Subcutaneous adipose tissue (tissue), 4 donors: Measurements from ENCODE around the gene SCN11A. TPM values are rescaled to one million over a fixed set of nuclear protein-coding genes. Genes with fewer than 3 reads are reported as not detected.

Experiments
- CTCF ChIP-seq: fragments of 450-650 bp; IDR thresholded peaks from one replicate; pipeline ENCODE4 v1.5.1; 2016; ENCODE audit warnings: low read depth, mild to moderate bottlenecking, control low read depth, antibody characterized with exemption, moderate library complexity
- small RNA-seq: library from RNA; depleted of rRNA; stranded (forward); fragments of <200 nt; gene quantifications from one replicate; pipeline ENCODE3, GENCODE V24; 2016
- total RNA-seq, 4 donors: library from RNA; depleted of rRNA; stranded (reverse); fragments of >200 nt; gene quantifications; one replicate each; pipeline ENCODE4 v1.1.0, GENCODE V29; 2016

The SCN11A gene
- total RNA-seq, 4 donors from 2014 or later = 0.34 to 1.9 (median 0.46) TPM

- no peak for TF ChIP-seq CTCF
Observed at GRCh38 chr3:39005295-39005694, 46.4 kb downstream of the SCN11A start.

Small RNA genes within 50 kb of the gene (small RNA-seq; reads per million reads assigned to genes)
- gene RNU6-1227P = not detected

Other genes starting within 250 kb of the SCN11A start
- gene SCN10A, start 235.7 kb downstream of the SCN11A start, total RNA-seq = not detected
- gene WDR48, start 72 bp upstream of the SCN11A start, total RNA-seq = 10 to 100 TPM; 26.1 to 37.0 (median 34.2) TPM
- gene GORASP1, start 55.7 kb upstream of the SCN11A start, total RNA-seq = 10 to 100 TPM; 29.0 to 45.2 (median 34.4) TPM
- gene TTC21A, start 55.7 kb upstream of the SCN11A start, total RNA-seq = 10 to 100 TPM in 1 of 4 donors, 1 to 10 TPM in 3; 3.3 to 11.1 (median 7.4) TPM
- gene CSRNP1, start 101.6 kb upstream of the SCN11A start, total RNA-seq = 10 to 100 TPM; 19.7 to 52.2 (median 31.8) TPM
- not detected for gene XIRP1, start 140.7 kb upstream of the SCN11A start, total RNA-seq
- under 1 TPM; 0.16 to 0.57 (median 0.20) TPM for gene CX3CR1, start 228.1 kb upstream of the SCN11A start, total RNA-seq